Lung (tissue), 12 donors: ENCODE measurements around the gene PLXND1. TPM values are rescaled to one million over a fixed set of nuclear protein-coding genes. Genes with fewer than 3 reads are reported as not detected.
A peak's percentile ranks its signal among the peaks of the same experiment; 100 is the strongest.

Experiments used
- ATAC-seq: fragments of 200-7000 bp; cut with Tn5 transposase; one replicate; pipeline ENCODE4 v1.9.1; 2020; ENCODE audit warnings: moderate number of reproducible peaks; ENCODE audit not compliant: insufficient read depth, low FRiP score
- DNase-seq, 3 donors: peaks; one replicate each; pipeline ENCODE4 v3.0.0-alpha.2; 2013 to 2017
- H3K27ac ChIP-seq, 2 donors: one replicate each; pipeline ENCODE4 v1.5.1; 2013; ENCODE audit warnings: mild to moderate bottlenecking in 2 of 2, moderate library complexity in 2 of 2, control low read depth in 1 of 2, inconsistent platforms in 1 of 2, low read depth in 1 of 2, low read length in 1 of 2
- H3K27me3 ChIP-seq, 3 donors: one replicate each; pipeline ENCODE4 v1.5.1; 2013; ENCODE audit warnings: low read length in 2 of 3; ENCODE audit not compliant: control insufficient read depth in 3 of 3, insufficient read depth in 3 of 3
- H3K36me3 ChIP-seq, 4 donors: one replicate each; pipeline ENCODE4 v1.5.1; 2013; ENCODE audit warnings: low read length in 4 of 4, mild to moderate bottlenecking in 1 of 4, moderate library complexity in 1 of 4; ENCODE audit not compliant: control insufficient read depth in 4 of 4, insufficient read depth in 4 of 4
- H3K4me1 ChIP-seq, 5 donors: one replicate each; pipeline ENCODE4 v1.5.1; 2013; ENCODE audit warnings: low read length in 5 of 5, mild to moderate bottlenecking in 2 of 5, moderate library complexity in 1 of 5; ENCODE audit not compliant: control insufficient read depth in 5 of 5, insufficient read depth in 5 of 5
- H3K4me3 ChIP-seq: one replicate; pipeline ENCODE4 v1.5.1; 2013; ENCODE audit warnings: mild to moderate bottlenecking, control low read depth, moderate library complexity
- H3K9ac ChIP-seq, 2 donors: one replicate each; pipeline ENCODE4 v1.5.1; 2013; ENCODE audit warnings: low read length in 2 of 2, control low read depth in 1 of 2; ENCODE audit not compliant: insufficient read depth in 1 of 2
- H3K9me3 ChIP-seq, 4 donors: one replicate each; pipeline ENCODE4 v1.5.1; 2013; ENCODE audit warnings: low read length in 3 of 4, mild to moderate bottlenecking in 1 of 4, moderate library complexity in 1 of 4; ENCODE audit not compliant: control insufficient read depth in 4 of 4, insufficient read depth in 3 of 4
- CTCF ChIP-seq: IDR thresholded peaks from 2 replicates; pipeline ENCODE4 v1.5.1; 2012; ENCODE audit warnings: mild to moderate bottlenecking; ENCODE audit errors: control extremely low read depth, extremely low read depth
- WGBS, 2 donors: extraction: QIAGEN DNeasy Blood & Tissue Kit; methylation state at CpG; one replicate each; pipeline ENCODE4 v1.1.7; 2013; 5-methylcytosine and 5-hydroxymethylcytosine counted together
- polyA plus RNA-seq, 2 donors: library from polyadenylated mRNA; stranded (reverse); fragments of 200-250 nt; gene quantifications; one replicate each; pipeline ENCODE4 v1.2.1, GENCODE V29; 2013
- total RNA-seq, 2 donors: library from RNA; depleted of rRNA in 1 of 2; stranded (reverse); fragments of >200 nt in 1 of 2; gene quantifications; one replicate each; pipeline ENCODE4 v1.2.1, GENCODE V29; 2014 to 2021
- donor health status: control.
- donor health status: control.
- donor health status: Bipolar disorder and iron deficiency.
- donor health status: healthy.
- donor health status: DM: yes; HTN: yes; CAD: no.

The PLXND1 gene
- total and polyA plus RNA-seq, 4 donors, result 128 to 233 (median 180) TPM

GRCh38 chr3:129576514-129577352 lies 29.7 kb downstream of the PLXND1 start:
- TF ChIP-seq CTCF, result no peak
- H3K4me1 ChIP-seq, result peaks cover 0 to 19% (median 5%) of the 10 kb centered on the region in 5 donors
- ATAC-seq (peak; percentile 19), DNase-seq (peak in 1 of 3 donors; percentile 26)
- peak overlapping the region in 1 of 2 donors; percentile 75 for H3K27ac ChIP-seq
- no peaks in the 10 kb centered on the region for H3K27me3 ChIP-seq
- H3K36me3 ChIP-seq, result peaks cover 0 to 78% (median 13%) of the 10 kb centered on the region in 4 donors
- no peak overlapping the region for H3K9ac ChIP-seq
- 38 to 58% methylated on average over 18 of the region's 18 CpGs for WGBS, 2 donors
- H3K9me3 ChIP-seq, result no peaks in the 10 kb centered on the region
- no peak overlapping the region for H3K4me3 ChIP-seq

GRCh38 chr3:129575997-129576384 lies 30.5 kb downstream of the PLXND1 start:
- no peak for ATAC-seq
- WGBS, 2 donors, result 89 to 90% methylated on average over 10 of the region's 10 CpGs
- Histone ChIP-seq H3K27me3 (no peaks in the 10 kb centered on the region), H3K9me3 (no peaks in the 10 kb centered on the region), H3K36me3 (peaks cover 0 to 83% (median 15%) of the 10 kb centered on the region in 4 donors), H3K27ac (peak overlapping the region in 1 of 2 donors; percentile 75), H3K4me1 (peaks cover 0 to 19% (median 5%) of the 10 kb centered on the region in 5 donors), H3K9ac (no peak overlapping the region), H3K4me3 (no peak overlapping the region)
- no peak for DNase-seq
- no peak for TF ChIP-seq CTCF

GRCh38 chr3:129575233-129575996 lies 31.1 kb downstream of the PLXND1 start:
- no peak overlapping the region for H3K27ac ChIP-seq
- no peaks in the 10 kb centered on the region for H3K9me3 ChIP-seq
- H3K4me3 ChIP-seq, result no peak overlapping the region
- ATAC-seq, result no peak
- no peak for DNase-seq
- no peaks in the 10 kb centered on the region for H3K27me3 ChIP-seq
- H3K4me1 ChIP-seq, result peaks cover 0 to 17% (median 5%) of the 10 kb centered on the region in 5 donors
- H3K36me3 ChIP-seq, result peaks cover 0 to 83% (median 17%) of the 10 kb centered on the region in 4 donors
- WGBS, 2 donors, result 89% methylated on average over 19 of the region's 19 CpGs
- TF ChIP-seq CTCF, result no peak
- H3K9ac ChIP-seq, result no peak overlapping the region
